IMR-90 (cell line): ENCODE data around the gene TFEB. TPM values are rescaled to one million over a fixed set of nuclear protein-coding genes. Genes with fewer than 3 reads are reported as not detected.

ENCODE experiments used
- ATAC-seq: fragments of 200-7000 bp; cut with Tn5 transposase; 2 replicates; pipeline ENCODE4 v1.9.1; 2020; ENCODE audit warnings: low read depth, mild to moderate bottlenecking, moderate library complexity
- BruUV-seq: library from RNA; stranded (reverse); fragments of 400-500 nt; replicated peaks from 2 replicates; lab custom pipeline; 2021; lab: Mats Ljungman, UMichigan
- CTCF ChIA-PET: fragments of 300-600 bp; formaldehyde crosslinking; extraction: SDS; loops from one replicate; lab custom pipeline; 2021; ENCODE audit warnings: antibody characterized with exemption; lab: Yijun Ruan, JAX
- POLR2A ChIA-PET: fragments of 300-600 bp; sonication (Branson Sonifier 250); formaldehyde crosslinking; loops from one replicate; lab custom pipeline; 2022; ENCODE audit warnings: antibody characterized with exemption; ENCODE audit not compliant: unreplicated experiment; lab: Charles Lee
- DNase-seq: peaks from one replicate; pipeline ENCODE4 v3.0.0; 2013
- H2AFZ ChIP-seq: replicated peaks from 2 replicates; pipeline ENCODE3; 2013; ENCODE audit warnings: low read length, mild to moderate bottlenecking; ENCODE audit not compliant: poor library complexity
- H2AK5ac ChIP-seq: 2 replicates; pipeline ENCODE4 v1.6.1; 2013; ENCODE audit warnings: low read depth, low read length, inconsistent platforms
- H2AK9ac ChIP-seq: replicated peaks from 2 replicates; pipeline ENCODE3; 2013; ENCODE audit warnings: mild to moderate bottlenecking, low read depth, low read length, moderate library complexity; ENCODE audit not compliant: poor library complexity
- H2BK120ac ChIP-seq: 2 replicates; pipeline ENCODE4 v1.6.1; 2013; ENCODE audit warnings: low read depth, low read length, inconsistent platforms
- H2BK15ac ChIP-seq: 3 replicates; pipeline ENCODE4 v1.6.1; 2013; ENCODE audit warnings: low read depth, low read length, inconsistent platforms
- H2BK20ac ChIP-seq: 2 replicates; pipeline ENCODE4 v1.6.1; 2013; ENCODE audit warnings: low read depth, mild to moderate bottlenecking, inconsistent platforms, low read length, moderate library complexity
- H2BK5ac ChIP-seq: 2 replicates; pipeline ENCODE4 v1.6.1; 2013; ENCODE audit warnings: mild to moderate bottlenecking, low read depth, low read length, inconsistent platforms; ENCODE audit not compliant: poor library complexity, severe bottlenecking
- H3K14ac ChIP-seq: replicated peaks from 2 replicates; pipeline ENCODE4 v1.6.1; 2013; ENCODE audit warnings: low read depth, low read length, inconsistent platforms
- H3K18ac ChIP-seq: 2 replicates; pipeline ENCODE4 v1.6.1; 2013; ENCODE audit warnings: low read depth, low read length, control low read depth
- H3K23ac ChIP-seq: 2 replicates; pipeline ENCODE4 v1.6.1; 2013; ENCODE audit warnings: low read depth, low read length, inconsistent platforms
- H3K27ac ChIP-seq: 2 replicates; pipeline ENCODE4 v1.5.1; 2013; ENCODE audit warnings: mild to moderate bottlenecking, control low read depth, low read length; ENCODE audit not compliant: insufficient read depth
- H3K27me3 ChIP-seq: 2 replicates; pipeline ENCODE4 v1.6.1; 2013; ENCODE audit warnings: low read length; ENCODE audit not compliant: control insufficient read depth, insufficient read depth
- H3K36me3 ChIP-seq: 2 replicates; pipeline ENCODE4 v1.6.1; 2013; ENCODE audit warnings: low read length, mixed read lengths; ENCODE audit not compliant: control insufficient read depth, insufficient read depth
- H3K4ac ChIP-seq: 2 replicates; pipeline ENCODE4 v1.6.1; 2013; ENCODE audit warnings: low read depth, low read length, inconsistent platforms
- H3K4me1 ChIP-seq: 2 replicates; pipeline ENCODE4 v1.6.1; 2013; ENCODE audit warnings: low read length, mixed read lengths; ENCODE audit not compliant: control insufficient read depth, insufficient read depth
- H3K4me2 ChIP-seq: 2 replicates; pipeline ENCODE4 v1.6.1; 2013; ENCODE audit warnings: low read depth, mild to moderate bottlenecking, control low read depth, low read length, moderate library complexity
- H3K4me3 ChIP-seq: 2 replicates; pipeline ENCODE4 v1.5.1; 2013; ENCODE audit warnings: low read depth, mild to moderate bottlenecking, control low read depth, low read length, moderate library complexity; ENCODE audit not compliant: insufficient read depth
- H3K56ac ChIP-seq: 2 replicates; pipeline ENCODE4 v1.6.1; 2013; ENCODE audit warnings: low read length, inconsistent platforms; ENCODE audit not compliant: insufficient read depth; ENCODE audit errors: extremely low read depth
- H3K79me1 ChIP-seq, 2 experiments: 2 replicates each; pipeline ENCODE4 v1.6.1; 2013; ENCODE audit warnings: low read length in 2 of 2, inconsistent platforms in 1 of 2, low read depth in 1 of 2
- H3K9ac ChIP-seq: 2 replicates; pipeline ENCODE4 v1.6.1; 2013; ENCODE audit warnings: low read depth, low read length, control low read depth
- H3K9me1 ChIP-seq: 2 replicates; pipeline ENCODE4 v1.6.1; 2013; ENCODE audit warnings: low read length, inconsistent platforms; ENCODE audit not compliant: insufficient read depth
- H3K9me3 ChIP-seq: 2 replicates; pipeline ENCODE4 v1.6.1; 2013; ENCODE audit warnings: low read length; ENCODE audit not compliant: control insufficient read depth, insufficient read depth
- H4K20me1 ChIP-seq: 2 replicates; pipeline ENCODE4 v1.6.1; 2013; ENCODE audit warnings: low read length, inconsistent platforms; ENCODE audit not compliant: insufficient read depth
- H4K5ac ChIP-seq: 2 replicates; pipeline ENCODE4 v1.6.1; 2013; ENCODE audit warnings: mild to moderate bottlenecking, low read depth, low read length, control low read depth
- H4K8ac ChIP-seq, 2 experiments: 2 replicates each; pipeline ENCODE4 v1.6.1; 2013; ENCODE audit warnings: low read depth in 2 of 2, low read length in 2 of 2, control low read depth in 1 of 2, inconsistent platforms in 1 of 2
- H4K91ac ChIP-seq: 2 replicates; pipeline ENCODE4 v1.6.1; 2013; ENCODE audit warnings: low read depth, low read length, inconsistent platforms; ENCODE audit not compliant: insufficient read depth
- BHLHE40 ChIP-seq: fragments of 150-350 bp; IDR thresholded peaks from 2 replicates; pipeline ENCODE4 v1.6.1; 2016; ENCODE audit warnings: mild to moderate bottlenecking, low read depth, low read length
- CEBPB ChIP-seq: IDR thresholded peaks from 2 replicates; pipeline ENCODE4 v1.6.1; 2012; ENCODE audit warnings: low read depth, low read length, improper control_type of control experiment
- CTCF ChIP-seq: conservative IDR thresholded peaks from 2 replicates; pipeline ENCODE4 v1.5.1; 2012; ENCODE audit warnings: mild to moderate bottlenecking, low read depth, low read length, improper control_type of control experiment
- ELK1 ChIP-seq: fragments of 150-350 bp; IDR thresholded peaks from 2 replicates; pipeline ENCODE4 v1.6.1; 2016; ENCODE audit warnings: low read depth, mild to moderate bottlenecking, low read length, moderate library complexity, borderline replicate concordance
- FOS ChIP-seq: fragments of 150-350 bp; IDR thresholded peaks from 2 replicates; pipeline ENCODE4 v1.6.1; 2016; ENCODE audit warnings: low read depth, low read length
- MAFK ChIP-seq: IDR thresholded peaks from 2 replicates; pipeline ENCODE4 v1.6.1; 2012; ENCODE audit warnings: low read depth, low read length, improper control_type of control experiment
- MAZ ChIP-seq: IDR thresholded peaks from 2 replicates; pipeline ENCODE4 v1.6.1; 2012; ENCODE audit warnings: low read depth, mild to moderate bottlenecking, low read length, improper control_type of control experiment, moderate library complexity, borderline replicate concordance
- MXI1 ChIP-seq: IDR thresholded peaks from 2 replicates; pipeline ENCODE4 v1.6.1; 2012; ENCODE audit warnings: low read depth, mild to moderate bottlenecking, low read length, moderate library complexity, borderline replicate concordance
- POLR2A ChIP-seq: IDR thresholded peaks from 2 replicates; pipeline ENCODE4 v1.6.1; 2012; ENCODE audit warnings: mild to moderate bottlenecking, low read depth, low read length
- RAD21 ChIP-seq: IDR thresholded peaks from 2 replicates; pipeline ENCODE4 v1.6.1; 2012; ENCODE audit warnings: low read length, improper control_type of control experiment
- RFX5 ChIP-seq: IDR thresholded peaks from 2 replicates; pipeline ENCODE4 v1.8.0; 2012; ENCODE audit warnings: low read depth, mild to moderate bottlenecking, low read length, moderate library complexity
- USF2 ChIP-seq: fragments of 150-350 bp; IDR thresholded peaks from 2 replicates; pipeline ENCODE4 v1.6.1; 2017; ENCODE audit warnings: mild to moderate bottlenecking, antibody characterized with exemption, low read length, low read depth
- WGBS, 2 experiments: methylation state at CpG; one replicate each; pipeline versions ENCODE4 v1.1.5 to v1.1.7; 2013; ENCODE audit warnings: missing lambda C conversion rate in 2 of 2; ENCODE audit not compliant: insufficient read length in 1 of 2; ENCODE audit errors: extremely low coverage in 2 of 2; 5-methylcytosine and 5-hydroxymethylcytosine counted together
- dilution Hi-C: fragments of 300-500 bp; cut with HindIII; formaldehyde crosslinking; loops from one replicate; pipeline ENCODE4 v1.14.3; 2018; ENCODE audit warnings: low sequenced_read_pairs; ENCODE audit not compliant: unreplicated experiment
- in situ Hi-C: fragments of 300-500 bp; cut with MboI; formaldehyde crosslinking; loops from 3 replicates; pipeline ENCODE4 v1.14.3; 2019; ENCODE audit warnings: low sequenced_read_pairs, inconsistent platforms, mixed read lengths
- intact Hi-C: fragments of 100-400 bp; cut with micrococcal nuclease; formaldehyde crosslinking; loops from 2 replicates; pipeline ENCODE4 v1.10.0; 2022
- polyA plus RNA-seq, 3 experiments: library from polyadenylated mRNA; depleted of rRNA; stranded (reverse); fragments of >200 nt; gene quantifications; 2 replicates each; pipeline ENCODE4 v1.2.3, GENCODE V29; 2012; ENCODE audit warnings: low replicate concordance in 1 of 3
- total RNA-seq: library from RNA; depleted of rRNA; stranded (reverse); fragments of >200 nt; gene quantifications from 2 replicates; pipeline ENCODE4 v1.2.3, GENCODE V29; 2012

The TFEB gene
- total and polyA plus RNA-seq, 2 of the 4 experiments (the other 2 are of a cell fraction), result 4.5 to 4.9 TPM

GRCh38 chr6:41733707-41734665 is 1.4 kb downstream of the TFEB start:
- peak overlapping the region; percentile 77 for H2BK5ac ChIP-seq
- dilution Hi-C loops (no loop called here), in situ Hi-C loops (no loop called here), intact Hi-C loops (loop anchor here (1.0 to 2.0 kb wide), 3 partner anchors 27 to 51 kb away; no protein-coding TSS in a partner anchor)
- H3K27ac ChIP-seq, result peak overlapping the region; percentile 84
- DNase-seq (peak; percentile 62), ATAC-seq (peak; percentile 72)
- peaks cover 9% of the 10 kb centered on the region; the same call in 1 of the 2 replicates for H3K9me1 ChIP-seq
- H3K4me2 ChIP-seq, result peak overlapping the region; percentile 80
- no peaks in the 10 kb centered on the region for H3K27me3 ChIP-seq
- H2BK20ac ChIP-seq, result no peak overlapping the region
- WGBS, 2 experiments, result 7% methylated on average over 5 of the region's 73 CpGs; no CpG with 5 or more reads in 1 of the 2 experiments
- peak overlapping the region; percentile 61; the same call in 1 of the 2 replicates for H3K14ac ChIP-seq
- peak overlapping the region; percentile 72; the same call in 1 of the 2 replicates for H2BK120ac ChIP-seq
- H3K56ac ChIP-seq, result no peak overlapping the region; the same call in 1 of the 2 replicates
- H2BK15ac ChIP-seq, result no peak overlapping the region
- H3K23ac ChIP-seq, result peak overlapping the region; percentile 76; the same call in 1 of the 2 replicates
- H3K79me1 ChIP-seq, result peaks cover 6 to 23% of the 10 kb centered on the region in 2 experiments; a peak in 2 of 4 replicates
- peak overlapping the region; percentile 48 for H2AK9ac ChIP-seq
- peak overlapping the region; percentile 82 for H3K4ac ChIP-seq
- POLR2A ChIA-PET, result interaction anchor here (0.6 kb wide), 1 partner anchor 44 kb away, joined by 12 read pairs; no protein-coding TSS in a partner anchor
- no peaks in the 10 kb centered on the region for H3K36me3 ChIP-seq
- peak overlapping the region; percentile 43 for H2AK5ac ChIP-seq
- peak overlapping the region; percentile 35 for H4K5ac ChIP-seq
- peak overlapping the region; percentile 59 to 71; a peak in 3 of 4 replicates for H4K8ac ChIP-seq
- H3K4me3 ChIP-seq, result peak overlapping the region; percentile 88
- H4K91ac ChIP-seq, result peak overlapping the region; percentile 78
- BruUV-seq, result no TSS peak
- peaks cover 18% of the 10 kb centered on the region for H3K4me1 ChIP-seq
- H2AFZ ChIP-seq, result peak overlapping the region; percentile 95
- H3K18ac ChIP-seq, result peak overlapping the region; percentile 29; the same call in 1 of the 2 replicates
- H3K9me3 ChIP-seq, result no peaks in the 10 kb centered on the region
- no peaks in the 10 kb centered on the region for H4K20me1 ChIP-seq
- peak overlapping the region; percentile 66 for H3K9ac ChIP-seq
- CTCF ChIA-PET, result interaction anchor here (0.6 to 1.2 kb wide), 3 partner anchors 54 to 366 kb away, joined by 3 to 4 read pairs (median 3); partner anchors contain the start of gene TOMM6
- TF ChIP-seq RFX5, result no peak
- TF ChIP-seq MAFK, result no peak
- peak; percentile 18; the same call in 1 of the 2 replicates for TF ChIP-seq MXI1
- TF ChIP-seq RAD21, result no peak
- TF ChIP-seq BHLHE40, result no peak
- peak; percentile 63; the same call in 1 of the 2 replicates for TF ChIP-seq MAZ
- TF ChIP-seq CTCF, result 0 out of 2 replicates have a peak, but pooled peaks have one; percentile 2
- no peak for TF ChIP-seq POLR2A
- TF ChIP-seq CEBPB, result no peak
- TF ChIP-seq FOS, result no peak
- TF ChIP-seq ELK1, result no peak
- TF ChIP-seq USF2, result no peak
